8988T (cell line): ENCODE measurements around the gene HID1.

Source experiments
- DNase-seq: peaks from one replicate; pipeline ENCODE4 v3.0.0; 2011

HID1 gene

GRCh38 chr17:74964988-74965622 lies 7.5 kb downstream of the HID1 start:
- DNase-seq: no peak

GRCh38 chr17:74964246-74964761 lies 8.3 kb downstream of the HID1 start:
- DNase-seq: no peak

GRCh38 chr17:74963656-74964055 lies 8.9 kb downstream of the HID1 start:
- DNase-seq: no peak

GRCh38 chr17:74962622-74963394 lies 9.8 kb downstream of the HID1 start:
- no peak for DNase-seq

- peak; percentile 73 for DNase-seq
Measured at GRCh38 chr17:74961657-74962350, 10.8 kb downstream of the HID1 start.

- DNase-seq: peak; percentile 76
Measured at GRCh38 chr17:74960570-74961342, 11.8 kb downstream of the HID1 start.

GRCh38 chr17:74959826-74960515 lies 12.6 kb downstream of the HID1 start:
- no peak for DNase-seq

GRCh38 chr17:74957935-74958740 lies 14.4 kb downstream of the HID1 start:
- peak; percentile 84 for DNase-seq

GRCh38 chr17:74956093-74956492 lies 16.5 kb downstream of the HID1 start:
- no peak for DNase-seq

- no peak for DNase-seq
Measured at GRCh38 chr17:74954665-74955421, 17.7 kb downstream of the HID1 start.

- no peak for DNase-seq
Measured at GRCh38 chr17:74954115-74954514, 18.4 kb downstream of the HID1 start.

GRCh38 chr17:74953134-74953687 lies 19.3 kb downstream of the HID1 start:
- DNase-seq: no peak

- no peak for DNase-seq
Measured at GRCh38 chr17:74952431-74953133, 20.0 kb downstream of the HID1 start.

- DNase-seq: no peak
Measured at GRCh38 chr17:74951680-74952421, 20.7 kb downstream of the HID1 start.

GRCh38 chr17:74951065-74951464 lies 21.5 kb downstream of the HID1 start:
- DNase-seq: no peak

- no peak for DNase-seq
Measured at GRCh38 chr17:74950207-74950606, 22.4 kb downstream of the HID1 start.

- no peak for DNase-seq
Measured at GRCh38 chr17:74949455-74950115, 23.0 kb downstream of the HID1 start.

GRCh38 chr17:74947041-74947754 lies 25.4 kb downstream of the HID1 start:
- no peak for DNase-seq
